BLaER1 (cell line): ENCODE data around the gene TMEM52B.
"Not testable (repeated sequence)": the region's sequence is repeated elsewhere in the genome, so short reads cannot be mapped to it uniquely, and the experiment has no call there.

Experiments used
- H3K27ac ChIP-seq: shearing (Covaris generic); formaldehyde crosslinking; 2 replicates; pipeline ENCODE4 v1.8.1; 2022
- H3K27me3 ChIP-seq: shearing (Covaris generic); formaldehyde crosslinking; 2 replicates; pipeline ENCODE4 v1.8.1; 2022
- H3K36me3 ChIP-seq: shearing (Covaris generic); formaldehyde crosslinking; 2 replicates; pipeline ENCODE4 v1.8.1; 2022
- H3K4me1 ChIP-seq: shearing (Covaris generic); formaldehyde crosslinking; 2 replicates; pipeline ENCODE4 v1.8.1; 2022
- H3K4me2 ChIP-seq: shearing (Covaris generic); formaldehyde crosslinking; 2 replicates; pipeline ENCODE4 v1.8.1; 2022
- H3K4me3 ChIP-seq: shearing (Covaris generic); formaldehyde crosslinking; 2 replicates; pipeline ENCODE4 v1.8.1; 2022
- H3K9ac ChIP-seq: shearing (Covaris generic); formaldehyde crosslinking; 2 replicates; pipeline ENCODE4 v1.8.1; 2022
- H3K9me3 ChIP-seq: shearing (Covaris generic); formaldehyde crosslinking; 2 replicates; pipeline ENCODE4 v1.8.1; 2022
- H4K20me1 ChIP-seq: shearing (Covaris generic); formaldehyde crosslinking; 2 replicates; pipeline ENCODE4 v1.8.1; 2022
- Cebpa-rat ChIP-seq: shearing (Covaris generic); IDR thresholded peaks from 2 replicates; pipeline ENCODE4 v1.8.1; 2022

The TMEM52B gene

GRCh38 chr12:10211101-10211939 lies 32.5 kb downstream of the TMEM52B start:
- Histone ChIP-seq H4K20me1 (0 out of 2 replicates have a peak, but pooled peaks cover 19% of the 10 kb centered on the region), H3K27ac (no peak overlapping the region), H3K36me3 (no peaks in the 10 kb centered on the region), H3K27me3 (no peaks in the 10 kb centered on the region; the same call in 1 of the 2 replicates), H3K4me2 (no peak overlapping the region), H3K4me3 (no peak overlapping the region), H3K4me1 (peaks cover 20% of the 10 kb centered on the region), H3K9me3 (no peaks in the 10 kb centered on the region), H3K9ac (no peak overlapping the region)
- no peak for TF ChIP-seq Cebpa-rat

GRCh38 chr12:10211940-10212738 lies 33.3 kb downstream of the TMEM52B start:
- Histone ChIP-seq H3K27ac (peak overlapping the region; percentile 38; the same call in 1 of the 2 replicates), H3K36me3 (no peaks in the 10 kb centered on the region), H4K20me1 (0 out of 2 replicates have a peak, but pooled peaks cover 19% of the 10 kb centered on the region), H3K4me2 (peak overlapping the region; percentile 92), H3K27me3 (no peaks in the 10 kb centered on the region; the same call in 1 of the 2 replicates), H3K9me3 (no peaks in the 10 kb centered on the region), H3K9ac (peak overlapping the region; percentile 78), H3K4me3 (peak overlapping the region; percentile 81), H3K4me1 (peaks cover 20% of the 10 kb centered on the region)
- TF ChIP-seq Cebpa-rat = no peak

GRCh38 chr12:10212739-10213131 lies 33.9 kb downstream of the TMEM52B start, which contains the start of gene GABARAPL1:
GABARAPL1 (plus strand) TSS chr12:10212877; CDS start chr12:10213130, 253 bp downstream.
- Histone ChIP-seq H3K4me1 (peaks cover 20% of the 10 kb centered on the region), H3K36me3 (no peaks in the 10 kb centered on the region), H3K4me2 (peak within 1 kb of the TSS; percentile 92), H3K27ac (peak within 1 kb of the TSS; percentile 38; the same call in 1 of the 2 replicates), H3K4me3 (peak within 1 kb of the TSS; percentile 81), H3K9ac (peak within 1 kb of the TSS; percentile 78), H4K20me1 (0 out of 2 replicates have a peak, but pooled peaks cover 19% of the 10 kb centered on the region), H3K27me3 (no peaks in the 10 kb centered on the region; the same call in 1 of the 2 replicates), H3K9me3 (no peaks in the 10 kb centered on the region)
- TF ChIP-seq Cebpa-rat = no peak

DNA sequence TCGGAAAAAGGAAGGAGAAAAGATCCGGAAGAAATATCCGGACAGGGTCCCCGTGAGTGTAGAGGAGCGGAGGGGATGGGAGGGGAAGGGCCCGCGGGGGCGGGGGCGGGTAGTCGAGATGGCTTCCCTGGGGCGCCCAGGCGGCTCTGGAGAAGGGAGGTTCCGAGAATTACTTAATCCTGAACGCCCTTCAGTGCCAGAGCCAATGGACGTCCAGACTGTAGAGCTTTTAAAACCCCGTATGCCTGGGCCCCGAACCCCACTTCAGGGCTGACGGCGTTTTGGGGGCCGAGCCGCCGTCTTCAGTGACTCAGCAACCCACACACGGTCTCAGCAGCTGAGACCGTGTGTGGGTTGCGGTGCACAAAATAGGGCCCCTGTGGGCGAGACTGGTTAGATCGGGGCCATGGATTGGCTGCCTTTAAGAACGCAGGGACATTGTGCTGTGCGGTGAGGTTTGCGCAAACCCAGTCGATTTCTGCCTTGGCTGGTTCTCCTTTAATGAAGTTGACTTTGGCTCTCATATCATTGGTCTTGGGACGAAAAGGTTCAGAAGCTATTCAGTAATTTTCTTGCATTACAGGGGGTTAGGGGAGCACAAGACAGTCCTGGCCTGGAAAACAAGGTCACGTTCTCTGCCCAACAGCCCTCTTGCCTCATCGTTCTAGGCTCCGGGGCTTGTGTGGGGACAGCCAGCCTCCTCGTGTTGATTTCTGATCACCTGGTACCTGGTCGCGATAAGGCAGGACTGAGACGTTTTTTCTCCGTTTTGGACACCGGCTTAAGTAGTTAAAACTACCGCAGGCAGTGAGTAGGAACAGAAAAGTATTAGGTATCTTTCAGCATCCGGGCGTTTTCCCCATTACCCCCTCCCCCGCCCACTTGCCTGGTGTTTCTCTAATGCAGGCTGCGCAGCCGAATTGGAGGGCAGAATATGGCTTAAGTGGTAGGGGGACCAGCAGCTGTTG lies 34.6 kb downstream of the TMEM52B start:
- Histone ChIP-seq H3K9ac (peak overlapping the region; percentile 78), H3K36me3 (peaks cover 2% of the 10 kb centered on the region; the same call in 1 of the 2 replicates), H3K4me2 (peak overlapping the region; percentile 92), H3K27me3 (no peaks in the 10 kb centered on the region; the same call in 1 of the 2 replicates), H3K4me1 (peaks cover 20% of the 10 kb centered on the region), H3K9me3 (no peaks in the 10 kb centered on the region), H3K4me3 (peak overlapping the region; percentile 81), H4K20me1 (0 out of 2 replicates have a peak, but pooled peaks cover 19% of the 10 kb centered on the region), H3K27ac (no peak overlapping the region)
- TF ChIP-seq Cebpa-rat = no peak

GRCh38 chr12:10214136-10214894 lies 35.5 kb downstream of the TMEM52B start:
- H3K4me2 ChIP-seq = peak overlapping the region; percentile 92
- peak overlapping the region; percentile 81 for H3K4me3 ChIP-seq
- no peak overlapping the region for H3K9ac ChIP-seq
- H3K27ac ChIP-seq = no peak overlapping the region
- peaks cover 20% of the 10 kb centered on the region for H3K4me1 ChIP-seq
- peaks cover 11% of the 10 kb centered on the region; the same call in 1 of the 2 replicates for H3K36me3 ChIP-seq
- H4K20me1 ChIP-seq = 0 out of 2 replicates have a peak, but pooled peaks cover 19% of the 10 kb centered on the region
- TF ChIP-seq Cebpa-rat = no peak
- no peaks in the 10 kb centered on the region; the same call in 1 of the 2 replicates for H3K27me3 ChIP-seq
- H3K9me3 ChIP-seq = no peaks in the 10 kb centered on the region

- H4K20me1 ChIP-seq = 0 out of 2 replicates have a peak, but pooled peaks cover 19% of the 10 kb centered on the region
- no peak overlapping the region for H3K27ac ChIP-seq
- peaks cover 17% of the 10 kb centered on the region for H3K36me3 ChIP-seq
- no peak overlapping the region for H3K4me3 ChIP-seq
- no peak overlapping the region for H3K4me2 ChIP-seq
- peaks cover 20% of the 10 kb centered on the region for H3K4me1 ChIP-seq
- TF ChIP-seq Cebpa-rat = no peak
- no peaks in the 10 kb centered on the region for H3K9me3 ChIP-seq
- no peak overlapping the region for H3K9ac ChIP-seq
- no peaks in the 10 kb centered on the region; the same call in 1 of the 2 replicates for H3K27me3 ChIP-seq
These were observed 36.0 kb downstream of the TMEM52B start for GRCh38 chr12:10214895-10215267.

DNA sequence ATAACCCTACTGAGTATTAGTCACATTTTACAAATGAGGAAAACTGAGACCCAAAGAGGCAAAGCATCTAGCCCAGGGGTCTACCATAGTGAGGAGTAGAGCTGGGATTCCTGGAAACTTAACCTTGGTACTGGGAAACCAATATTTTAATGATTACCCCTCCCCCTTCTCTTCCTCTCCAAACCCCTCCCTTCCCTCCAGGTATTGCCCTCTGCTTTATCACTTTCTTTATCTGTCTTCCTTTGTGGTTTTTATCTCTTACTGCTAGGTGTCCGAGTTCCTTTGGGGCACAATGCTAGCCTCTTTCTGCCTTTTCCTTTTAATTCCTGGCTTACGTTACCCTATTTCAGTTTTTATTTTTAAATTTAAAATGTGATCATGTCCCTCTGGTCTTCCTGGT lies 36.6 kb downstream of the TMEM52B start:
- Histone ChIP-seq H3K4me3 (no peak overlapping the region), H4K20me1 (0 out of 2 replicates have a peak, but pooled peaks cover 19% of the 10 kb centered on the region), H3K9ac (no peak overlapping the region), H3K9me3 (no peaks in the 10 kb centered on the region), H3K27me3 (no peaks in the 10 kb centered on the region; the same call in 1 of the 2 replicates), H3K4me2 (no peak overlapping the region), H3K27ac (no peak overlapping the region), H3K36me3 (peaks cover 22% of the 10 kb centered on the region), H3K4me1 (peaks cover 20% of the 10 kb centered on the region)
- TF ChIP-seq Cebpa-rat = no peak

GRCh38 chr12:10215946-10216345 lies 37.1 kb downstream of the TMEM52B start:
- H4K20me1 ChIP-seq = 0 out of 2 replicates have a peak, but pooled peaks cover 19% of the 10 kb centered on the region
- not testable (repeated sequence) for H3K9me3 ChIP-seq, H3K27ac ChIP-seq, H3K9ac ChIP-seq, H3K4me2 ChIP-seq, H3K4me3 ChIP-seq, H3K27me3 ChIP-seq
- H3K36me3 ChIP-seq = peaks cover 27% of the 10 kb centered on the region
- H3K4me1 ChIP-seq = peaks cover 20% of the 10 kb centered on the region
